CD14-positive monocyte (primary cell): Measurements from ENCODE around the gene SIPA1L3. TPM values are rescaled to one million over a fixed set of nuclear protein-coding genes. Genes with fewer than 3 reads are reported as not detected.

Experiments
- DNase-seq, 3 donors: peaks; one replicate each; pipeline ENCODE4 v3.0.0-alpha.2; 2011 to 2022
- H2AFZ ChIP-seq: 2 replicates; pipeline ENCODE4 v1.6.0; 2012; ENCODE audit warnings: mild to moderate bottlenecking, low read depth, low read length, inconsistent platforms; ENCODE audit not compliant: insufficient read depth, poor library complexity, severe bottlenecking
- H3K27ac ChIP-seq, 2 donors: 1 replicate in 1 of 2; 2 replicates in 1 of 2; pipeline ENCODE4 v1.5.1; 2012 to 2013; ENCODE audit warnings: low read length in 2 of 2, control low read depth in 1 of 2, inconsistent platforms in 1 of 2, low read depth in 1 of 2, mild to moderate bottlenecking in 1 of 2
- H3K27me3 ChIP-seq, 2 donors: one replicate each; pipeline versions ENCODE4 v1.6.0 to v1.6.1; 2011 to 2013; ENCODE audit warnings: low read length in 2 of 2; ENCODE audit not compliant: control insufficient read depth in 2 of 2, insufficient read depth in 2 of 2
- H3K36me3 ChIP-seq, 2 donors: replicated peaks in 1 of 2; 1 replicate in 1 of 2; 2 replicates in 1 of 2; pipeline versions ENCODE4 v1.5.1 to v1.6.1; 2012 to 2013; ENCODE audit warnings: low read length in 2 of 2, control low read depth in 1 of 2, inconsistent platforms in 1 of 2, mild to moderate bottlenecking in 1 of 2; ENCODE audit not compliant: insufficient read depth in 2 of 2, control insufficient read depth in 1 of 2
- H3K4me1 ChIP-seq, 2 donors: 1 replicate in 1 of 2; 2 replicates in 1 of 2; pipeline versions ENCODE4 v1.5.1 to v1.6.1; 2012 to 2013; ENCODE audit warnings: low read length in 2 of 2, control low read depth in 1 of 2, inconsistent platforms in 1 of 2, mild to moderate bottlenecking in 1 of 2, moderate library complexity in 1 of 2; ENCODE audit not compliant: insufficient read depth in 2 of 2, control insufficient read depth in 1 of 2
- H3K4me2 ChIP-seq: replicated peaks from 2 replicates; pipeline ENCODE3; 2012; ENCODE audit warnings: low read length, moderate library complexity, mild to moderate bottlenecking; ENCODE audit not compliant: poor library complexity, severe bottlenecking; ENCODE audit errors: extremely low read depth
- H3K4me3 ChIP-seq, 3 experiments: fragments of 200-600 bp in 1 of 3; sonication (generic) in 1 of 3; replicated peaks in 1 of 3; 1 replicate in 2 of 3; 2 replicates in 1 of 3; pipeline ENCODE4 v1.5.1; 2011 to 2013; ENCODE audit warnings: low read length in 3 of 3, mild to moderate bottlenecking in 3 of 3, control low read depth in 2 of 3, low read depth in 2 of 3, inconsistent platforms in 1 of 3, moderate library complexity in 1 of 3
- H3K79me2 ChIP-seq: 2 replicates; pipeline ENCODE4 v1.6.0; 2012; ENCODE audit warnings: mild to moderate bottlenecking, control low read depth, inconsistent platforms, low read length, moderate library complexity; ENCODE audit not compliant: insufficient read depth
- H3K9ac ChIP-seq: 2 replicates; pipeline ENCODE4 v1.6.0; 2017; ENCODE audit warnings: low read length, mild to moderate bottlenecking; ENCODE audit not compliant: insufficient read depth, poor library complexity, severe bottlenecking
- H3K9me3 ChIP-seq, 2 donors: replicated peaks in 1 of 2; 1 replicate in 1 of 2; 2 replicates in 1 of 2; pipeline versions ENCODE4 v1.5.1 to v1.6.1; 2012 to 2013; ENCODE audit warnings: low read length in 2 of 2, control low read depth in 1 of 2; ENCODE audit not compliant: control insufficient read depth in 1 of 2, insufficient read depth in 1 of 2
- H4K20me1 ChIP-seq: 2 replicates; pipeline ENCODE4 v1.6.0; 2012; ENCODE audit warnings: mild to moderate bottlenecking, low read length, control low read depth, moderate library complexity; ENCODE audit not compliant: insufficient read depth
- H3K27ac Mint-ChIP-seq, 7 donors: one replicate each; pipeline ENCODE4 v1.8.0; 2020; ENCODE audit warnings: mild to moderate bottlenecking in 7 of 7, mixed read lengths in 7 of 7, moderate library complexity in 6 of 7, inconsistent platforms in 2 of 7
- H3K27me3 Mint-ChIP-seq, 3 donors: one replicate each; pipeline ENCODE4 v1.8.0; 2021 to 2022; ENCODE audit warnings: low read depth in 3 of 3, mild to moderate bottlenecking in 3 of 3, mixed read lengths in 3 of 3, moderate library complexity in 3 of 3, inconsistent platforms in 1 of 3
- H3K36me3 Mint-ChIP-seq, 2 donors: one replicate each; pipeline ENCODE4 v1.8.0; 2020; ENCODE audit warnings: mixed read lengths in 2 of 2, inconsistent platforms in 1 of 2, mild to moderate bottlenecking in 1 of 2
- H3K4me1 Mint-ChIP-seq: one replicate; pipeline ENCODE4 v1.8.0; 2020; ENCODE audit warnings: mild to moderate bottlenecking, mixed read lengths
- H3K4me3 Mint-ChIP-seq, 2 donors: one replicate each; pipeline ENCODE4 v1.8.0; 2020; ENCODE audit warnings: mild to moderate bottlenecking in 2 of 2, mixed read lengths in 2 of 2, moderate library complexity in 1 of 2
- H3K9me3 Mint-ChIP-seq, 7 donors: one replicate each; pipeline ENCODE4 v1.8.0; 2020 to 2022; ENCODE audit warnings: mixed read lengths in 7 of 7, mild to moderate bottlenecking in 6 of 7, moderate library complexity in 6 of 7, inconsistent platforms in 2 of 7
- WGBS: methylation state at CpG from one replicate; pipeline ENCODE4 v1.1.5; 2013; ENCODE audit warnings: missing lambda C conversion rate; ENCODE audit not compliant: insufficient coverage; 5-methylcytosine and 5-hydroxymethylcytosine counted together
- intact Hi-C, 2 donors: fragments of 100-400 bp; cut with micrococcal nuclease; formaldehyde crosslinking; loops; one replicate each; pipeline versions ENCODE4 v1.15.0 to v1.15.1; 2023
- polyA plus RNA-seq, 3 donors: library from polyadenylated mRNA; depleted of rRNA in 1 of 3; unstranded in 2 of 3; stranded (reverse) in 1 of 3; fragments of 300-500 nt in 2 of 3; fragments of >200 nt in 1 of 3; fragmentation: Illumina TruSeq in 2 of 3; gene quantifications; 1 replicate in 2 of 3; 2 replicates in 1 of 3; pipeline ENCODE4 v1.2.3, GENCODE V29; 2012 to 2021
- TF ChIP-seq, protein P1 (sequence below): fragments of 200-600 bp; IDR thresholded peaks from one replicate; pipeline ENCODE4 v1.8.0; 2022; ENCODE audit warnings: antibody characterized with exemption, mild to moderate bottlenecking

SIPA1L3 gene
- polyA plus RNA-seq, 3 donors = 0.55 to 4.5 (median 0.99) TPM

DNA sequence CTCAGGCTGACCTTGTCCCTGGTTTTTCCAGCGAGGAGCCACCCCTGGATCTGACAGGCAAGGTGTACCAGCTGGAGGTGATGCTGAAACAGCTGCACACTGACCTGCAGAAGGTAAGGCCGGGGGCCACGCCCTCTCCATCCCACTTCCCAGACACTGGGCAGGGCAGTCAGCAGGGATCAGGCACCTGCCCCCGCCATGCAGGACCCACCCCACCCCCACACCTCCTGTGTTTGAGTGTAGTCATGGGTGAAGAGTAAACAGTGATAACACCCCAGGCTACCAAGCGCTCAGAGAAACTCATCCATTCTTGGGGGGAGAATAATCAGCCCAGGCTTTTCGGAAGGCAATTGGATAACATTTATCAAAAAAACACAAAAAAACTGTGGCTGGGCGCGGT, 297.1 kb downstream of the SIPA1L3 start:
- Histone ChIP-seq H3K27ac (no peak overlapping the region), H2AFZ (no peak overlapping the region), H3K4me2 (no peak overlapping the region), H3K9me3 (no peaks in the 10 kb centered on the region), H3K27me3 (peaks cover 0 to 3% of the 10 kb centered on the region in 2 donors), H3K4me1 (no peaks in the 10 kb centered on the region), H3K36me3 (peaks cover 9 to 10% of the 10 kb centered on the region in 2 donors), H3K4me3 (no peak overlapping the region), H3K79me2 (no peaks in the 10 kb centered on the region), H4K20me1 (no peaks in the 10 kb centered on the region), H3K9ac (no peak overlapping the region)
- intact Hi-C loops = no loop called here
- no peak for DNase-seq
- TF ChIP-seq, protein P1, sequence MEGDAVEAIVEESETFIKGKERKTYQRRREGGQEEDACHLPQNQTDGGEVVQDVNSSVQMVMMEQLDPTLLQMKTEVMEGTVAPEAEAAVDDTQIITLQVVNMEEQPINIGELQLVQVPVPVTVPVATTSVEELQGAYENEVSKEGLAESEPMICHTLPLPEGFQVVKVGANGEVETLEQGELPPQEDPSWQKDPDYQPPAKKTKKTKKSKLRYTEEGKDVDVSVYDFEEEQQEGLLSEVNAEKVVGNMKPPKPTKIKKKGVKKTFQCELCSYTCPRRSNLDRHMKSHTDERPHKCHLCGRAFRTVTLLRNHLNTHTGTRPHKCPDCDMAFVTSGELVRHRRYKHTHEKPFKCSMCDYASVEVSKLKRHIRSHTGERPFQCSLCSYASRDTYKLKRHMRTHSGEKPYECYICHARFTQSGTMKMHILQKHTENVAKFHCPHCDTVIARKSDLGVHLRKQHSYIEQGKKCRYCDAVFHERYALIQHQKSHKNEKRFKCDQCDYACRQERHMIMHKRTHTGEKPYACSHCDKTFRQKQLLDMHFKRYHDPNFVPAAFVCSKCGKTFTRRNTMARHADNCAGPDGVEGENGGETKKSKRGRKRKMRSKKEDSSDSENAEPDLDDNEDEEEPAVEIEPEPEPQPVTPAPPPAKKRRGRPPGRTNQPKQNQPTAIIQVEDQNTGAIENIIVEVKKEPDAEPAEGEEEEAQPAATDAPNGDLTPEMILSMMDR = no peak
- no peak overlapping the region for H3K27ac Mint-ChIP-seq
- peaks cover 2% of the 10 kb centered on the region for H3K4me1 Mint-ChIP-seq
- 100% methylated on average over 3 of the region's 8 CpGs for WGBS
- peaks cover 29 to 52% of the 10 kb centered on the region in 2 donors for H3K36me3 Mint-ChIP-seq
- no peak overlapping the region for H3K4me3 Mint-ChIP-seq
- H3K27me3 Mint-ChIP-seq = peaks cover 4 to 11% (median 11%) of the 10 kb centered on the region in 3 donors
- H3K9me3 Mint-ChIP-seq = peaks cover 0 to 4% (median 0%) of the 10 kb centered on the region in 7 donors

DNA sequence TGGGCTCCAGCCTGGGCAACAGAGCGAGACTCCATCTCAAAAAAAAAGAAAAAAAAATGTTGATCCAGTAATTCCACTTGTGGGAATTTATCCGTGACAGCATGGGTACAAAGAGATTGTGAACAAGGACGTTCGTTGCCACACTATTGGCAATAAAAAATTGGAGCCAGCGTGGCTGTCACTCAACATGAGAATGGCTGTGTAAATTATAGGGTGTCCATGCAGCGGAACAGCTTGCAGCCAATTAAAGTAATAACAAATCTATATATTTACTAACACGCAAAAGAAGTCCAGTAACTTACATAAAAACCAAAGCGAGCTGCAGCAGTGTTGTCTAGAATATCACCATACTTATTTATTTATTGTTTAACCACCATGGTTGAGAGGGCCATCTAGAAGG, 297.7 kb downstream of the SIPA1L3 start:
- Histone ChIP-seq H3K27ac (no peak overlapping the region), H3K9me3 (peaks cover 0 to 5% of the 10 kb centered on the region in 2 donors), H3K79me2 (no peaks in the 10 kb centered on the region), H3K36me3 (peaks cover 9 to 10% of the 10 kb centered on the region in 2 donors), H3K9ac (no peak overlapping the region), H3K4me3 (no peak overlapping the region), H3K4me2 (no peak overlapping the region), H3K4me1 (no peaks in the 10 kb centered on the region), H3K27me3 (peaks cover 5 to 9% of the 10 kb centered on the region in 2 donors), H2AFZ (no peak overlapping the region), H4K20me1 (no peaks in the 10 kb centered on the region)
- intact Hi-C loops = no loop called here
- Mint-ChIP-seq H3K36me3 (peaks cover 29 to 52% of the 10 kb centered on the region in 2 donors), H3K9me3 (peaks cover 0 to 7% (median under 1%) of the 10 kb centered on the region in 7 donors), H3K27me3 (peaks cover 9 to 17% (median 17%) of the 10 kb centered on the region in 3 donors), H3K4me1 (peaks cover 3% of the 10 kb centered on the region), H3K27ac (no peak overlapping the region), H3K4me3 (no peak overlapping the region)
- no peak for DNase-seq
- 83% methylated on average over 1 of the region's 8 CpGs for WGBS
- TF ChIP-seq, protein P1 = no peak
